Endothelial cell of umbilical vein (primary cell): ENCODE measurements around the gene PFDN5.

ENCODE experiments used
- CTCF ChIP-seq, 2 donors: IDR thresholded peaks; 1 replicate in 1 of 2; 2 replicates in 1 of 2; pipeline ENCODE4 v1.5.1; 2011; ENCODE audit warnings: low read length in 2 of 2, mild to moderate bottlenecking in 2 of 2, moderate library complexity in 2 of 2, control low read depth in 1 of 2, inconsistent platforms in 1 of 2, low read depth in 1 of 2; ENCODE audit not compliant: insufficient read depth in 1 of 2; ENCODE audit errors: extremely low read depth in 1 of 2
- EZH2 ChIP-seq: IDR thresholded peaks from 2 replicates; pipeline ENCODE4 v1.6.1; 2012; ENCODE audit warnings: borderline replicate concordance, low read depth, mild to moderate bottlenecking, moderate library complexity, low read length, inconsistent platforms; ENCODE audit not compliant: severe bottlenecking
- JUN ChIP-seq: IDR thresholded peaks from 2 replicates; pipeline ENCODE4 v1.6.1; 2011; ENCODE audit warnings: borderline replicate concordance, low read depth; ENCODE audit not compliant: insufficient read length, insufficient read depth
- POLR2AphosphoS5 ChIP-seq: IDR thresholded peaks from 2 replicates; pipeline ENCODE4 v1.6.1; 2012; ENCODE audit warnings: low read depth, mild to moderate bottlenecking, control low read depth, low read length, moderate library complexity; ENCODE audit not compliant: insufficient read depth
- TF ChIP-seq, protein P1 (sequence below): IDR thresholded peaks from 2 replicates; pipeline ENCODE4 v1.6.1; 2011; ENCODE audit not compliant: insufficient read depth, insufficient read length

DNA sequence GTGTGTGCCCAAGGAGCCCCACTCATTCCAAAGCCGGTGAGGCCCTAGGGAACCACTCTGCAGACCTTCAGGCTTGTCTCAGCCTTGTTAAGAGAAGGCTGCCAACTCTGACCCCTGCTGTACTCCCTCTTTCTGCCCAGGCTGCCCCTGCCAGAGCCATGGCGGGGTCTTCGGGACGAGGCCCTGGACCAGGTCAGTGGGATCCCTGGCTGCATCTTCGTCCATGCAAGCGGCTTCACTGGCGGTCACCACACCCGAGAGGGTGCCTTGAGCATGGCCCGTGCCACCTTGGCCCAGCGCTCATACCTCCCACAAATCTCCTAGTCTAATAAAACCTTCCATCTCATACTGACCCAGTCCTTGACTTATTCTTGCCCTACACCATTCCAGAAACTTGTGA, 11.5 kb downstream of the PFDN5 start:
- TF ChIP-seq JUN (no peak), EZH2 (no peak), CTCF (IDR thresholded peaks at IDR 0.05; ENCODE audit: extremely low read depth in 1 of 2, insufficient read depth in 1 of 2, low read depth in 1 of 2, low read length in 2 of 2) (no peak), POLR2AphosphoS5 (no peak)
- TF ChIP-seq, protein P1, sequence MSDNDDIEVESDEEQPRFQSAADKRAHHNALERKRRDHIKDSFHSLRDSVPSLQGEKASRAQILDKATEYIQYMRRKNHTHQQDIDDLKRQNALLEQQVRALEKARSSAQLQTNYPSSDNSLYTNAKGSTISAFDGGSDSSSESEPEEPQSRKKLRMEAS = no peak
